Gastroesophageal sphincter (tissue), 3 donors: Measurements from ENCODE around the gene PCSK5.

ENCODE experiments used
- CTCF ChIP-seq, 4 experiments: fragments of 200-600 bp in 2 of 4; fragments of 450-650 bp in 2 of 4; sonication (generic) in 1 of 4; IDR thresholded peaks; one replicate each; pipeline ENCODE4 v1.5.1; 2017 to 2019; ENCODE audit warnings: antibody characterized with exemption in 4 of 4, mild to moderate bottlenecking in 2 of 4, moderate library complexity in 2 of 4
- POLR2AphosphoS5 ChIP-seq: sonication (generic); formaldehyde crosslinking; IDR thresholded peaks from one replicate; pipeline ENCODE4 v1.6.1; 2017; ENCODE audit warnings: antibody characterized with exemption

GRCh38 chr9:75956161-75956560, 65.7 kb downstream of the PCSK5 start:
- no peak for TF ChIP-seq CTCF (IDR thresholded peaks at IDR 0.05)
- no peak for TF ChIP-seq POLR2AphosphoS5
